Nephron (organoid): ENCODE data around the gene DCP1B.

Source experiments
- H3K27ac Mint-ChIP-seq, 3 experiments: 2 replicates each; pipeline ENCODE4 v1.8.0; 2020; ENCODE audit warnings: mixed read lengths in 3 of 3, mild to moderate bottlenecking in 2 of 3, moderate library complexity in 1 of 3
- H3K27me3 Mint-ChIP-seq: 2 replicates; pipeline ENCODE4 v1.8.0; 2021; ENCODE audit warnings: low read depth, mild to moderate bottlenecking, moderate library complexity, mixed read lengths
- H3K36me3 Mint-ChIP-seq: 2 replicates; pipeline ENCODE4 v1.8.0; 2020; ENCODE audit warnings: low read depth, mixed read lengths
- H3K4me1 Mint-ChIP-seq: 2 replicates; pipeline ENCODE4 v1.8.0; 2020; ENCODE audit warnings: mixed read lengths
- H3K4me3 Mint-ChIP-seq, 3 experiments: 2 replicates each; pipeline ENCODE4 v1.8.0; 2020; ENCODE audit warnings: mild to moderate bottlenecking in 3 of 3, mixed read lengths in 3 of 3, moderate library complexity in 2 of 3
- H3K9me3 Mint-ChIP-seq: 2 replicates; pipeline ENCODE4 v1.8.0; 2020; ENCODE audit warnings: mixed read lengths
- TF ChIP-seq, protein P1 (sequence below), 3 experiments: fragments of 200-600 bp; sonication (generic); IDR thresholded peaks; one replicate each; pipeline ENCODE4 v1.5.0; 2021; ENCODE audit warnings: antibody characterized with exemption in 3 of 3; ENCODE audit not compliant: unreplicated experiment in 3 of 3

DCP1B gene

GRCh38 chr12:2035431-2036055 lies 31.3 kb upstream of the DCP1B start:
- H3K27ac Mint-ChIP-seq = peak overlapping the region in 1 of 3 experiments; percentile 58
- peaks cover 15% of the 10 kb centered on the region for H3K4me1 Mint-ChIP-seq
- no peaks in the 10 kb centered on the region for H3K9me3 Mint-ChIP-seq
- H3K27me3 Mint-ChIP-seq = peaks cover 50% of the 10 kb centered on the region
- peak overlapping the region; percentile 66 to 68 (median 68) for H3K4me3 Mint-ChIP-seq
- TF ChIP-seq, protein P1, sequence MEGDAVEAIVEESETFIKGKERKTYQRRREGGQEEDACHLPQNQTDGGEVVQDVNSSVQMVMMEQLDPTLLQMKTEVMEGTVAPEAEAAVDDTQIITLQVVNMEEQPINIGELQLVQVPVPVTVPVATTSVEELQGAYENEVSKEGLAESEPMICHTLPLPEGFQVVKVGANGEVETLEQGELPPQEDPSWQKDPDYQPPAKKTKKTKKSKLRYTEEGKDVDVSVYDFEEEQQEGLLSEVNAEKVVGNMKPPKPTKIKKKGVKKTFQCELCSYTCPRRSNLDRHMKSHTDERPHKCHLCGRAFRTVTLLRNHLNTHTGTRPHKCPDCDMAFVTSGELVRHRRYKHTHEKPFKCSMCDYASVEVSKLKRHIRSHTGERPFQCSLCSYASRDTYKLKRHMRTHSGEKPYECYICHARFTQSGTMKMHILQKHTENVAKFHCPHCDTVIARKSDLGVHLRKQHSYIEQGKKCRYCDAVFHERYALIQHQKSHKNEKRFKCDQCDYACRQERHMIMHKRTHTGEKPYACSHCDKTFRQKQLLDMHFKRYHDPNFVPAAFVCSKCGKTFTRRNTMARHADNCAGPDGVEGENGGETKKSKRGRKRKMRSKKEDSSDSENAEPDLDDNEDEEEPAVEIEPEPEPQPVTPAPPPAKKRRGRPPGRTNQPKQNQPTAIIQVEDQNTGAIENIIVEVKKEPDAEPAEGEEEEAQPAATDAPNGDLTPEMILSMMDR (IDR thresholded peaks at IDR 0.05; ENCODE audit: unreplicated experiment in 3 of 3) = no peak
- no peaks in the 10 kb centered on the region for H3K36me3 Mint-ChIP-seq

DNA sequence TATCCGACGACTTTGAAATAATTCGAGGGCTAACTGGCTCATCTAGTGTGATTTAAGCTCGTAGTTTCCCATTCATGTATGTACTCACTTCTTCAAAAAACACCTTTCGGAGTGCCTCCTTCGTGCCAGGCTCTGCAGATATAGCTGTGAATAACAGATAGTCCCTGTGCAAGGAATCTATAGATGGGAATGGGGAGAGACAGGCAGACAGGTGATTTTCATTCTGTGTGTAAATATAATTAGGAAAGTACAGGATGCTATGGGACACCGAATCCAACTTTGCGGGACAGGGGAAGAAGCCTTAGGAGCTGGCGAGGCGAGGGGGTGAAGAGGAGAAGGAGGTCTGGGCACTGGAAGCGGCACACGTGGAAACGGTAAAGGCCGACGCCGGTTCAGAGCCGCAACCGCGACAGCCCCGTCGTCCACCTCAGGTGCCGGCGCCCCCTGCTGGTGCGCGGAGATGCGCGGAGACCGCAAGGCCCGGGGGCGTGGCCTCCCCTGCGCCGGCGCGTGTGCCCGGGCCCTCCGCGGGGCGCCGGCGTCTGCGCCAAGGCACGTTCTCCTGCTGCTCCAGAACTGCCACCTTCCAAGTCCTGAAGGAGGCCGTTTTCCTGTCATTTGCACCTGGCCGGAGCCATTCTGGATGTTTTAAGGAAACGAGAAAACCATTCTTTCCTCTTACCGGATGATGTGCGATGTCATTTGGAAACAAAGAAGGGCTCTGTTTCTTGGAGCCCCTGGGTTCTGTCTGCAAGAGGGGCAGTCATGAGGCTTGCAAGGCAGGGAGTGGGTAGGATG lies 30.6 kb upstream of the DCP1B start:
- Mint-ChIP-seq H3K27me3 (peaks cover 49% of the 10 kb centered on the region), H3K4me1 (peaks cover 15% of the 10 kb centered on the region), H3K27ac (no peak overlapping the region), H3K9me3 (no peaks in the 10 kb centered on the region), H3K36me3 (no peaks in the 10 kb centered on the region), H3K4me3 (peak overlapping the region; percentile 66 to 68 (median 68))
- TF ChIP-seq, protein P1 (IDR thresholded peaks at IDR 0.05; ENCODE audit: unreplicated experiment in 3 of 3) = peak; percentile 91 to 97 (median 96)

- Mint-ChIP-seq H3K4me1 (peaks cover 15% of the 10 kb centered on the region), H3K9me3 (no peaks in the 10 kb centered on the region), H3K27me3 (peaks cover 35% of the 10 kb centered on the region), H3K36me3 (no peaks in the 10 kb centered on the region), H3K27ac (no peak overlapping the region), H3K4me3 (no peak overlapping the region)
- TF ChIP-seq, protein P1 (IDR thresholded peaks at IDR 0.05; ENCODE audit: unreplicated experiment in 3 of 3) = no peak
These were observed 28.2 kb upstream of the DCP1B start for GRCh38 chr12:2032506-2032905.

DNA sequence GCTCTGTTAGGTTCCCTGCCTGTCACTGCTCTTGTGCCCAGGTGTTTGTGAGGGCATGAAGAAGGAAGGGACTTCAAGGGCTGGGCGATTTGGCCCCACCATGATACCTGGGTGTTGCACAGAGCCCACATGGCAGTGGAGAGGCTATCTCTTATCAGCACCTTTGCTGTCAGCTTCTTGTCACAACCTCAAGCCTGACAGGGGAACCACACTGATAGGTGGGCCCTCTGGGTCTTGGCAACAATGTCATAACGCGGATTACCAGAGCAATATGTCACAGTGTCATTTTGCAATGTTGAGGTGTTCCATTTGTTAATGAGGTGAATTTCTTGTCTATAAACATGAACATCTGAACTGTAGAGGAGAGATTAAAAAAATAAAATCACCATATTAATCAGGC lies 25.6 kb upstream of the DCP1B start:
- Mint-ChIP-seq H3K27me3 (peaks cover 17% of the 10 kb centered on the region), H3K27ac (no peak overlapping the region), H3K4me1 (peaks cover 5% of the 10 kb centered on the region), H3K4me3 (no peak overlapping the region), H3K36me3 (no peaks in the 10 kb centered on the region), H3K9me3 (no peaks in the 10 kb centered on the region)
- TF ChIP-seq, protein P1 (IDR thresholded peaks at IDR 0.05; ENCODE audit: unreplicated experiment in 3 of 3) = no peak

GRCh38 chr12:2027351-2027750 lies 23.1 kb upstream of the DCP1B start:
- Mint-ChIP-seq H3K4me1 (no peaks in the 10 kb centered on the region), H3K27me3 (peaks cover 16% of the 10 kb centered on the region), H3K36me3 (no peaks in the 10 kb centered on the region), H3K9me3 (no peaks in the 10 kb centered on the region), H3K4me3 (no peak overlapping the region), H3K27ac (no peak overlapping the region)
- TF ChIP-seq, protein P1 (IDR thresholded peaks at IDR 0.05; ENCODE audit: unreplicated experiment in 3 of 3) = no peak
